SU-DHL-6 (cell line): ENCODE results near the gene PC.

Experiments
- EZH2phosphoT487 ChIP-seq: fragments of 200-600 bp; sonication (generic), shearing (Covaris generic); conservative IDR thresholded peaks from 2 replicates; pipeline ENCODE4 v1.6.1; 2018; ENCODE audit warnings: mild to moderate bottlenecking, antibody characterized with exemption, low read length, moderate library complexity, mixed read lengths
- TF ChIP-seq, protein P1 (sequence below): fragments of 200-600 bp; sonication (generic); IDR thresholded peaks from one replicate; pipeline ENCODE4 v1.5.1; 2017; ENCODE audit warnings: antibody characterized with exemption, mild to moderate bottlenecking, low read length, moderate library complexity; ENCODE audit not compliant: insufficient read depth, poor library complexity, severe bottlenecking

DNA sequence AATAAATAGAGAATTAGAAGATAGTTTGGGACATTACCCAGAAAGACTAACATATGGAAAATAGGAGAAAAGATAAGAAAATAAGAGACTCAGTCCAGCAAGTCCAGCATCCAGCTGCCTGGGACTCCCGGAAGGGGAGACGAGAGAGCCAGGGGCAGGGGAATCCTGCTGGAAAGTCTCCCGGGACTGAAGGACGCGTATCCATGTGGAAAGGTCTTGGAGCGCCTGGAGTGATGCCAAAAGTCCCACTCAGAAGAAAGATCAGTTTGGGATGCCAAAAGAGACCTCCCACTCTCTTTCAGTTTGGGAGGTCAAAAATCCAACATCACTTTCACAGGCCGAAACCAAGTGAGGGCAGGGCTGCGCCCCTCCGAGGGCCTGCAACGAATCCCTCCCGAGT lies 70.7 kb downstream of the PC start:
- TF ChIP-seq, protein P1, sequence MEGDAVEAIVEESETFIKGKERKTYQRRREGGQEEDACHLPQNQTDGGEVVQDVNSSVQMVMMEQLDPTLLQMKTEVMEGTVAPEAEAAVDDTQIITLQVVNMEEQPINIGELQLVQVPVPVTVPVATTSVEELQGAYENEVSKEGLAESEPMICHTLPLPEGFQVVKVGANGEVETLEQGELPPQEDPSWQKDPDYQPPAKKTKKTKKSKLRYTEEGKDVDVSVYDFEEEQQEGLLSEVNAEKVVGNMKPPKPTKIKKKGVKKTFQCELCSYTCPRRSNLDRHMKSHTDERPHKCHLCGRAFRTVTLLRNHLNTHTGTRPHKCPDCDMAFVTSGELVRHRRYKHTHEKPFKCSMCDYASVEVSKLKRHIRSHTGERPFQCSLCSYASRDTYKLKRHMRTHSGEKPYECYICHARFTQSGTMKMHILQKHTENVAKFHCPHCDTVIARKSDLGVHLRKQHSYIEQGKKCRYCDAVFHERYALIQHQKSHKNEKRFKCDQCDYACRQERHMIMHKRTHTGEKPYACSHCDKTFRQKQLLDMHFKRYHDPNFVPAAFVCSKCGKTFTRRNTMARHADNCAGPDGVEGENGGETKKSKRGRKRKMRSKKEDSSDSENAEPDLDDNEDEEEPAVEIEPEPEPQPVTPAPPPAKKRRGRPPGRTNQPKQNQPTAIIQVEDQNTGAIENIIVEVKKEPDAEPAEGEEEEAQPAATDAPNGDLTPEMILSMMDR = no peak
- TF ChIP-seq EZH2phosphoT487 = no peak
